Glomerular endothelial cell (primary cell): ENCODE results near the gene RBM17. TPM values are rescaled to one million over a fixed set of nuclear protein-coding genes. Genes with fewer than 3 reads are reported as not detected.
"Not testable (repeated sequence)": the region's sequence is repeated elsewhere in the genome, so short reads cannot be mapped to it uniquely, and the experiment has no call there.

Experiments
- DNase-seq: peaks from one replicate; pipeline ENCODE4 v3.0.0-alpha.2; 2011; ENCODE audit warnings: low read depth, low spot score; ENCODE audit errors: extremely low read depth
- total RNA-seq: library from RNA; depleted of rRNA; stranded (reverse); fragments of >200 nt; gene quantifications from 2 replicates; pipeline ENCODE4 v1.2.3, GENCODE V29; 2015

RBM17 gene
- total RNA-seq, 1 donor from 2014 or later, result 55.6 TPM

GRCh38 chr10:6108631-6109443 lies 20.0 kb downstream of the RBM17 start:
- DNase-seq, result no peak

- no peak for DNase-seq
Observed at GRCh38 chr10:6109444-6109775, 20.6 kb downstream of the RBM17 start.

GRCh38 chr10:6110136-6110535 lies 21.3 kb downstream of the RBM17 start:
- DNase-seq, result no peak

- no peak for DNase-seq
Observed at GRCh38 chr10:6112893-6113292, 24.1 kb downstream of the RBM17 start.

DNA sequence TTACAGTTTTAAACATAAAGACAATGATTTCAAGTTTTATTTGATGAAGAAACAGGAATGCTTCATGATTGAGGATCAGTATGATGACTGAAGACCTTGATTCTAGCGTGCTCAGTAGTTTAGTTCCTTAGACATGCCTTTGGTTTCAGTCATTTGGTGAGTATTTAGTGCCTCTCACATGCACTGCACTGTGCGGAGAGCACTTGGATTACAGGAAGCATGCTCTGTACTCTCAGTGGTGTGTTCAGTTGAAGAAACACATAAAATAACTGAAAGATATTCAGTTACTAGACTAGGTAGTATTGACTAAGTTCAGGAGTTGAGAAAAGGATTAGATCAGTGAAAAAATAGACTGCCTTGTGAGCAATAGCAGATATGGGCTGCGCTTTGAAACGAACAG lies 25.5 kb downstream of the RBM17 start:
- DNase-seq, result no peak

DNA sequence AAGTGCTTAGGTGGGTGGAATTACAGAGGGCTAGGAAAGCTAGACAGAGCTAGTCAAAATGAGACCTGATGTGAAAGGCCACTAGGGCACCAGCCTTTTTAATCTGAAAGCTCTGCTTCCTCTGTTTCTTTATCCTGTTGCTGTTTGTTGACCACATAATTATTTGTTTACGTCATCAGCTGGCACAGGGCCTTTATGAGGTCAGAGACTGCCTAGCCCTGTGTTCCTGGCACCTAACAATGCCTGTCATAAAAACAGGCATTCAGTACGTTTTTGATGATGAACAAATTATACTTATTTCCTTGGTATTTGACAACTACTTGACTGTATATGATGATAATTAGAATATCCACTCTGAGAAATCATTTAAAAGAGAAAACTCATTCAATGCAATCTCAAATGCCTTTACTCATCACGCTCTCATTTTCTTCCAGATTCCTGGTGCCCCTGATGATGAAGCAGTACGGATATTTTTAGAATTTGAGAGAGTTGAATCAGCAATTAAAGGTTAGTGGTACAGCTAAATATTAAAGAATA lies 26.0 kb downstream of the RBM17 start:
- no peak for DNase-seq

GRCh38 chr10:6115411-6115810 lies 26.6 kb downstream of the RBM17 start:
- no peak for DNase-seq

GRCh38 chr10:6115824-6116350 lies 27.1 kb downstream of the RBM17 start:
- DNase-seq, result no peak

DNA sequence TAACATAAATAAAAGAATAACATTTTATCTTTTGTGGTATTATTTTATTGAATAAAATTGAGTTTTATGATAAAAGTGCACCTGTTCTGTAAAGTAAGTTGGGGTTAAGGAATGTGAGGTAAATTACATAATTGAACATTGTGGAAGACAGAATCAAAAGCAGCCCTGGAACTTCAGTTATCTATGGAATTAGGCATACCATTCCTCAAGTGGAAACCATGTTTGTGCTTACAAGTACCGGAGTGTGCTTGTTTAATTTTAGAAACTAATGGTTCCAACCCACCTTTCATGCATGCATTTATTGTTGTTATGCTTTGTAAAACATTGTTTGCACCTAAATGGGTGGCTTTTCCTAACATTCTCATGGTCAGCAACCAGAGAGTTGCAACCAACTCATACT lies 28.0 kb downstream of the RBM17 start:
- DNase-seq, result no peak

DNA sequence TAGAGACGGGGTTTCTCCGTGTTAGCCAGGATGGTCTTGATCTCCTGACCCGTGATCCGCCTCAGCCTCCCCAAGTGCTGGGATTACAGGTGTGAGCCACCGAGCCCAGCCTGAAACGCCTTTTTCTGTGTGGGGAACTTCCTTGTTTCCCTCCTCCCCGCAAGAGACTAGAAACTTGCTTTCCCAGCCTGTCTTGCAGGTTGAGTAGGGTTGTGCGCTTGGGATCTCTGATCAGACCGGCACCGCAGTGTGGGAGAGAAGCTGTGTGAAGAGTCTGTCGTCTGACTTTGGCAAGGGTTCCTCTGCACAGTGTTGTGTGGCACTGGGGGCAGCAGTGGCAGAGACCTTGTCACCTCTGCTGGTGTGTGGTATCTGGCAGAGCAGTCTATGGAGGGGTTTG lies 28.9 kb downstream of the RBM17 start:
- no peak for DNase-seq

- no peak for DNase-seq
Observed at GRCh38 chr10:6119423-6119822, 30.6 kb downstream of the RBM17 start.

- no peak for DNase-seq
Observed at GRCh38 chr10:6119962-6120361, 31.1 kb downstream of the RBM17 start.

DNA sequence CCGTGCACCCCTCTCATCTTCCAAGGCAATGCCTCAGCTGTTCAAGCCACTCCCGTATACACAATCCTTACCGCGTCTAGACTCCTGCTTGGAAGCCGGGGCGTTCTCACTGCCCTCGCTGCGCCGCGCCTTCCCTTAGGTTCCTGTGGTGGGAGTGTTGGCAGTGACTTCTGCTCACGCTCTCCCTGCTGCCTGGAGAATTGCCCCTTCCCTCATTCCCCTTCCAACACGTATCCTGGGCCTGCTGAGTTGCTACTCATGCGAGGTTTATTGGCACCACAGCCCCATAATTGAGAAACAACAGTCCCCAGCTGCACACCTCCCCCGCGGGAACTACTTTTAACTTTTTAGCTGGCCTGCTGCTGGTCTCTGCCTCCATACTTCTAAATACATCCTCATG lies 31.9 kb downstream of the RBM17 start:
- no peak for DNase-seq

DNA sequence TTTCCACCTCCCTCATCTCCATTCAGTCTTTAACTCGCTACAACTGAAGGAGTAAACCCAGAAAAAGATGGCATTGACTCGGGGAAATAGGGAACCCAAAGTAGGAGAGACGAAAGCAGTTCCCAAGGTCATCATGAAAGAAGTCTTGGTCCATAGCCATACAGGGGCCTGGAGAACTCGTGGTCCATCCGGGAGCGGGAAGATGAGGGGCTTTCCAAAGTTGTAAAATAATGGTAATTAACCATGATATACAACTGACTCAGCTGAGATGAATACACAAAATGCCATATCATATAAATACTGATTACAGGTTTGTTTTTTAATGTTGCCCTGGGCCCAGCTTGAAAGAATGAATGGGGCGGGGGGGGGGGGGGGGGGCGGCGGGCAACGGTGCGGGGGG lies 32.3 kb downstream of the RBM17 start:
- no peak for DNase-seq

- no peak for DNase-seq
Observed at GRCh38 chr10:6123532-6123931, 34.7 kb downstream of the RBM17 start.

GRCh38 chr10:6124666-6125065 lies 35.8 kb downstream of the RBM17 start:
- DNase-seq, result no peak

- not testable (repeated sequence) for DNase-seq
Observed at GRCh38 chr10:6127461-6127860, 38.6 kb downstream of the RBM17 start.

GRCh38 chr10:6128087-6128486 lies 39.3 kb downstream of the RBM17 start:
- no peak for DNase-seq

DNA sequence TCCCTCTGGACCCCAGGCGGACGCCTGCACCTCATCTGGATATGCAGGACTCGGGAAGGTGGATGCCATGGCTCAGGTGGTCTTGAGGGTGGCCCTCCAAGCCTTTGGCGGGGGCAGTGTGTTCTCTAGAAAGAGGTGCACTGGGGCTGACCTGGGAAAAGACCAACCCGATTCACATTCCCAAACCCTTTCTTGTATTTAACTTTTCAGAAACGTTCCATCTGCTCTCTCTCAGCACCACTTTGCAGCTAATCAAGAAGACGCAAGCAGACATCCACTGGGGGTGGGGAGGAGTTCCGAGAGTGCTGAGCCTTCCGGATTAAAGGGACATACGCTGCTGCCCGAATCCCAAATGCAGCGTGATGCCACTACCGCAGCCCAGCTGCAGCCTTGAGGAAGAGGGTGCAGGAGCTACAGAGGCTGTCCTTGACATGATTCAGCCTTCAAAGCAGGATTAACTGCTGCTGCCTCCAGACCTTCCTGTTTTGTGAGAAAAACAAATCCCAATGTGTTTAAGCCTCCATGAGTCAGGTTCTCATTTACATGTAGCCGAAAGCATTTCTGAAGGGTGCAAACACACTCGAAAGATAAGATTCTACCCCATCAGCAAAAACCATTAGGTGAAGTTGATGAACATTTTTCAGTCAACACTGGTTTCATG lies 39.9 kb downstream of the RBM17 start:
- DNase-seq, result no peak

- no peak for DNase-seq
Observed at GRCh38 chr10:6130848-6131470, 42.1 kb downstream of the RBM17 start.

GRCh38 chr10:6133331-6134098 lies 44.7 kb downstream of the RBM17 start:
- no peak for DNase-seq
